Measurements from ENCODE around the gene GRIA4. TPM values are rescaled to one million over a fixed set of nuclear protein-coding genes. Genes with fewer than 3 reads are reported as not detected.

GRIA4 gene
- total and polyA plus RNA-seq, 11 donors, result 0.45 TPM; not detected in 10

DNA sequence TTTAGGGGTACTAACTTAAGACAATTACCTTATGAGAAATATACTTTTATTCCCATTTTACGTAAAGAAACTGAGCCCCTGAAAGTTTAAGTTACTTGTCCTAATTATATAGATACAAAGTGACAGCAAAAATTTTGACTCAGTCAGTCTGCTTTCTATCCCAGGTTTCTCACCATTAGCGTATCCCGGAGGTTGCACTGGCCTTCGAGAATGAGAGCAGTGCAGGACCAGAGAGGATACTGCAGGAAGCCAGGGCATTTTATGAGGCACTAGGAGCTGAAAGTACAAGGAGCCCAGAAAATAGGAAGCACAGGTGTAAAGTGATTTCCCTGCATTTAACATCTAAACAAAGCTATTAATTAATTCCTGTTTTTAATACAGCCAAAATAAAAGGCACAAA lies 55.4 kb downstream of the GRIA4 start:
- no peaks in the 10 kb centered on the region for H3K9me3 ChIP-seq
- H3K36me3 ChIP-seq, result no peaks in the 10 kb centered on the region
- H3K27ac ChIP-seq, result no peak overlapping the region
- intact Hi-C loops (cut with DNase I), result no loop called here
- no peak overlapping the region for H3K4me3 ChIP-seq
- DNase-seq (no peak), ATAC-seq (no peak)
- H3K4me1 ChIP-seq, result no peaks in the 10 kb centered on the region
- H3K27me3 ChIP-seq, result no peaks in the 10 kb centered on the region
- WGBS, 4 donors, result 79 to 87% (median 84%) methylated on average over 4 of the region's 4 CpGs
- TF ChIP-seq, protein P1, sequence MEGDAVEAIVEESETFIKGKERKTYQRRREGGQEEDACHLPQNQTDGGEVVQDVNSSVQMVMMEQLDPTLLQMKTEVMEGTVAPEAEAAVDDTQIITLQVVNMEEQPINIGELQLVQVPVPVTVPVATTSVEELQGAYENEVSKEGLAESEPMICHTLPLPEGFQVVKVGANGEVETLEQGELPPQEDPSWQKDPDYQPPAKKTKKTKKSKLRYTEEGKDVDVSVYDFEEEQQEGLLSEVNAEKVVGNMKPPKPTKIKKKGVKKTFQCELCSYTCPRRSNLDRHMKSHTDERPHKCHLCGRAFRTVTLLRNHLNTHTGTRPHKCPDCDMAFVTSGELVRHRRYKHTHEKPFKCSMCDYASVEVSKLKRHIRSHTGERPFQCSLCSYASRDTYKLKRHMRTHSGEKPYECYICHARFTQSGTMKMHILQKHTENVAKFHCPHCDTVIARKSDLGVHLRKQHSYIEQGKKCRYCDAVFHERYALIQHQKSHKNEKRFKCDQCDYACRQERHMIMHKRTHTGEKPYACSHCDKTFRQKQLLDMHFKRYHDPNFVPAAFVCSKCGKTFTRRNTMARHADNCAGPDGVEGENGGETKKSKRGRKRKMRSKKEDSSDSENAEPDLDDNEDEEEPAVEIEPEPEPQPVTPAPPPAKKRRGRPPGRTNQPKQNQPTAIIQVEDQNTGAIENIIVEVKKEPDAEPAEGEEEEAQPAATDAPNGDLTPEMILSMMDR (IDR thresholded peaks at IDR 0.05), result no peak
- TF ChIP-seq POLR2A (IDR thresholded peaks at IDR 0.05), result no peak

- Histone ChIP-seq H3K27ac (no peak overlapping the region), H3K4me1 (no peaks in the 10 kb centered on the region), H3K36me3 (no peaks in the 10 kb centered on the region), H3K27me3 (no peaks in the 10 kb centered on the region), H3K4me3 (no peak overlapping the region), H3K9me3 (no peaks in the 10 kb centered on the region)
- no peak for DNase-seq
- intact Hi-C loops (cut with DNase I), result no loop called here
- no peak for ATAC-seq
- TF ChIP-seq POLR2A (IDR thresholded peaks at IDR 0.05), result no peak
- TF ChIP-seq, protein P1 (IDR thresholded peaks at IDR 0.05), result no peak
- WGBS, 4 donors, result 77 to 93% (median 86%) methylated on average over 1 of the region's 1 CpG
Measured at GRCh38 chr11:105667441-105667840, 57.6 kb downstream of the GRIA4 start.

GRCh38 chr11:105670811-105671210 lies 60.9 kb downstream of the GRIA4 start:
- Histone ChIP-seq H3K9me3 (no peaks in the 10 kb centered on the region), H3K36me3 (no peaks in the 10 kb centered on the region), H3K4me1 (no peaks in the 10 kb centered on the region), H3K27ac (no peak overlapping the region), H3K27me3 (no peaks in the 10 kb centered on the region), H3K4me3 (no peak overlapping the region)
- intact Hi-C loops (cut with DNase I), result no loop called here
- DNase-seq (no peak), ATAC-seq (no peak)
- no peak for TF ChIP-seq POLR2A (IDR thresholded peaks at IDR 0.05)
- TF ChIP-seq, protein P1 (IDR thresholded peaks at IDR 0.05), result no peak

DNA sequence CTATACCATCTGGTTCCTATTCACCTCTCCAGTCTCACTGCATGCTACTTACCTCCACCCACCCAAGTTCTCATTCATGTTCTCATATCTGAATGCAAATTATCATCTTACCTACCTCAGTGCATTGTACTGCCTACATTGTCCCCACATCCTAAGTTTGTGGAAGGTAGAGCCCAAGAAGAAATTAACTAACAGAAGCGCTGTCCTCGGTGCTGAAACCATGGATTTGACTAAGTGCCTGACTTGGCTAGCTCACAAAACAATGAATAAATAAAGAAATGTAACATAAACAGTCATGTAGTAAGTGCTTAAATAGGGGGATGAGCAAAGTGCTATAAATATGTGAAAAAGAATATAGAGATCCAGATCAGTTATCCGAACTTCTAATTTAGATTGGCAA lies 63.2 kb downstream of the GRIA4 start:
- intact Hi-C loops (cut with DNase I), result no loop called here
- H3K27me3 ChIP-seq, result no peaks in the 10 kb centered on the region
- ATAC-seq, result no peak
- no peaks in the 10 kb centered on the region for H3K9me3 ChIP-seq
- H3K27ac ChIP-seq, result no peak overlapping the region
- no peaks in the 10 kb centered on the region for H3K36me3 ChIP-seq
- peak in 2 of 5 donors; percentile 16 to 30 for DNase-seq
- H3K4me1 ChIP-seq, result no peaks in the 10 kb centered on the region
- H3K4me3 ChIP-seq, result no peak overlapping the region
- 13 to 22% (median 19%) methylated on average over 3 of the region's 3 CpGs for WGBS, 4 donors
- TF ChIP-seq, protein P1 (IDR thresholded peaks at IDR 0.05), result no peak
- TF ChIP-seq POLR2A (IDR thresholded peaks at IDR 0.05), result no peak

Measured in heart left ventricle (tissue), 16 donors.